ENCODE results near the gene KCNC1.

Gene KCNC1

GRCh38 chr11:17697175-17697949 lies 37.2 kb upstream of the KCNC1 start:
- H3K36me3 ChIP-seq: no peaks in the 10 kb centered on the region
- intact Hi-C loops (cut with DNase I; ENCODE audit: low total_unique reads): no loop called here
- DNase-seq: no peak
- TF ChIP-seq, protein P1, sequence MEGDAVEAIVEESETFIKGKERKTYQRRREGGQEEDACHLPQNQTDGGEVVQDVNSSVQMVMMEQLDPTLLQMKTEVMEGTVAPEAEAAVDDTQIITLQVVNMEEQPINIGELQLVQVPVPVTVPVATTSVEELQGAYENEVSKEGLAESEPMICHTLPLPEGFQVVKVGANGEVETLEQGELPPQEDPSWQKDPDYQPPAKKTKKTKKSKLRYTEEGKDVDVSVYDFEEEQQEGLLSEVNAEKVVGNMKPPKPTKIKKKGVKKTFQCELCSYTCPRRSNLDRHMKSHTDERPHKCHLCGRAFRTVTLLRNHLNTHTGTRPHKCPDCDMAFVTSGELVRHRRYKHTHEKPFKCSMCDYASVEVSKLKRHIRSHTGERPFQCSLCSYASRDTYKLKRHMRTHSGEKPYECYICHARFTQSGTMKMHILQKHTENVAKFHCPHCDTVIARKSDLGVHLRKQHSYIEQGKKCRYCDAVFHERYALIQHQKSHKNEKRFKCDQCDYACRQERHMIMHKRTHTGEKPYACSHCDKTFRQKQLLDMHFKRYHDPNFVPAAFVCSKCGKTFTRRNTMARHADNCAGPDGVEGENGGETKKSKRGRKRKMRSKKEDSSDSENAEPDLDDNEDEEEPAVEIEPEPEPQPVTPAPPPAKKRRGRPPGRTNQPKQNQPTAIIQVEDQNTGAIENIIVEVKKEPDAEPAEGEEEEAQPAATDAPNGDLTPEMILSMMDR (IDR thresholded peaks at IDR 0.05): no peak
- H3K27ac ChIP-seq: no peak overlapping the region
- H3K4me1 ChIP-seq: no peaks in the 10 kb centered on the region
- H3K9me3 ChIP-seq: no peaks in the 10 kb centered on the region
- peaks cover 0 to 25% of the 10 kb centered on the region in 2 donors for H3K27me3 ChIP-seq
- H3K4me3 ChIP-seq: no peak overlapping the region

DNA sequence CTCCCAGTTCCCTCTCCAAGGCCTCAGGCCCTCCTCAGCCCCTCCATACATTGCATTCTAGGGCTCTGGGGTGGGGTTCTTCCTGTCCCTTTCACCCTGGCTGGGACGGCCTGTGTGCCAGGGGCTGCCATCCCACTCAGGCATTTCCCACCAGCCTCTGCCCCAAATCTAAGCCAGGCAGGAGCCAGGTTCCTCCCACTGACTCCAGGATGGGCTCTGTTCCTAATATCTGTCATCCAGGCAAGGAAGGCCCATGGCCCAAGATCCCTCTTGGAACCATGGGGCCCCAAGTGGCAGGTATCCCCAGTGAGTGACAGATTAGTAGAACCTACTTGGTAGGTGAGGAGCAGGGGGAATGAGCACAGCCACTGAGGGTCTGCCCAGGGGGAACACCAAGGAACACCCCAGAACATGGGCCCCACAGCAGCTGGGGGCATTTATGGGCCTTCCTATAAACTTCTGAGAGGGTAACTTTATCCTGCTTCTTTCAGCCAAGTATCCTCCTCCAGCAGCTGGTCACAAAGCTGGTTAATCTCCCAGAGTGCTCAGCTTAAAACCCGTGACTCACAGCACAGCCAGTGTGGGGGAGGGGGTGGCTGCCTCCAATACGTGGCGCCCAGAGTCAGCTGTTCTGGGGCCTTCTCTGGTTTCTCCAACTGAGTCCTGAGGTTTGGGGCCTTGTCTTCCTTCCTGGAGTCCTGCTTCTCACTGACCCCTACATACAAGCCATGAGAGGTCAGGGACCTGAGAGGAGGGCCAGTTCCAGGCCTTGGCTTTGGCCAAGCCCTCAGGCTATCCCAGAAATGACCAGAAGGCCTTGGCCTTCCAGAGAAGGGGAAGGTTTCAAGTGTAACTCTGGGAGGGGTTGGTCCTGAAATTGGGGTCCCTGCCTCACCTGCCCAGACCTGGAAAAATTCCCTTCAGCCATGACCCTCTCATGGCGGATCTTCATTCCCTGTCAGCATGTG lies 35.1 kb upstream of the KCNC1 start:
- no peak overlapping the region for H3K27ac ChIP-seq
- TF ChIP-seq, protein P1 (IDR thresholded peaks at IDR 0.05): no peak
- H3K27me3 ChIP-seq: peaks cover 0 to 21% of the 10 kb centered on the region in 2 donors
- no peaks in the 10 kb centered on the region for H3K4me1 ChIP-seq
- no peaks in the 10 kb centered on the region for H3K36me3 ChIP-seq
- no peak overlapping the region for H3K4me3 ChIP-seq
- H3K9me3 ChIP-seq: no peaks in the 10 kb centered on the region
- intact Hi-C loops (cut with DNase I; ENCODE audit: low total_unique reads): no loop called here
- no peak for DNase-seq

GRCh38 chr11:17700991-17701390 lies 33.6 kb upstream of the KCNC1 start:
- Histone ChIP-seq H3K27me3 (peaks cover 0 to 6% of the 10 kb centered on the region in 2 donors), H3K4me1 (no peaks in the 10 kb centered on the region)

DNA sequence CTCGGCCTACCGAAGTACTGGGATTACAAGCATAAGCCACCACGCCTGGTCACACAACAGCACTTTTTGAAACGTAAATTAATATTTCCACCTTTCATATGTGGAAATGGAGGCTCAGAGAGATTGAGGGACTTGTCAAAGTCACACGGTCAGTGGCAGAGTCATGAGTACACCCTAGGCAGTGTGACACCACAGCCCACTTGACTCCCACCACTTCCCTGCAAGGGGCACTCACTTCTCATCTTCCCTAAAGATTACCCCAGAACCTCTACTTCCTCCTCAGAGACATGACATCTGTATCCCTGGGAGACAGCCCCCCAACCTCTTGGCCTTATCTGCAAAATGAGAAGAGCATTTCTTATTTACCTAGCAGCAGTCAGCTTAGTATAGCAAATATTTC lies 31.7 kb upstream of the KCNC1 start:
- intact Hi-C loops (cut with DNase I; ENCODE audit: low total_unique reads): no loop called here

More at GRCh38 chr11:17700991-17701390, 33.6 kb upstream of the KCNC1 start:
- Histone ChIP-seq H3K36me3 (no peaks in the 10 kb centered on the region), H3K27ac (no peak overlapping the region), H3K4me3 (no peak overlapping the region), H3K9me3 (no peaks in the 10 kb centered on the region)
- TF ChIP-seq, protein P1 (IDR thresholded peaks at IDR 0.05): no peak
- no peak for DNase-seq
- intact Hi-C loops (cut with DNase I; ENCODE audit: low total_unique reads): no loop called here

GRCh38 chr11:17703951-17704350 lies 30.6 kb upstream of the KCNC1 start:
- Histone ChIP-seq H3K4me3 (no peak overlapping the region), H3K27me3 (peaks cover 0 to 4% of the 10 kb centered on the region in 2 donors), H3K36me3 (no peaks in the 10 kb centered on the region), H3K9me3 (no peaks in the 10 kb centered on the region), H3K27ac (no peak overlapping the region), H3K4me1 (no peaks in the 10 kb centered on the region)
- no peak for DNase-seq
- TF ChIP-seq, protein P1 (IDR thresholded peaks at IDR 0.05): no peak
- intact Hi-C loops (cut with DNase I; ENCODE audit: low total_unique reads): no loop called here

More for the DNA sequence above, 31.7 kb upstream of the KCNC1 start:
- H3K4me3 ChIP-seq: no peak overlapping the region
- TF ChIP-seq, protein P1 (IDR thresholded peaks at IDR 0.05): no peak
- H3K36me3 ChIP-seq: no peaks in the 10 kb centered on the region
- H3K4me1 ChIP-seq: no peaks in the 10 kb centered on the region
- H3K27me3 ChIP-seq: no peaks in the 10 kb centered on the region
- H3K9me3 ChIP-seq: no peaks in the 10 kb centered on the region
- no peak overlapping the region for H3K27ac ChIP-seq
- no peak for DNase-seq

Measured in tibial artery (tissue), 4 donors.